Liver (tissue), 9 donors: Measurements from ENCODE around the gene TRPC4AP. TPM values are rescaled to one million over a fixed set of nuclear protein-coding genes. Genes with fewer than 3 reads are reported as not detected.

Source experiments
- DNase-seq: peaks from one replicate; pipeline ENCODE4 v3.0.0-alpha.2; 2017; ENCODE audit warnings: low spot score
- H3K27ac ChIP-seq, 2 donors: one replicate each; pipeline ENCODE4 v1.7.0; 2013; ENCODE audit warnings: inconsistent platforms in 2 of 2, low read length in 2 of 2, control low read depth in 1 of 2, low read depth in 1 of 2, mild to moderate bottlenecking in 1 of 2
- H3K27me3 ChIP-seq, 4 donors: one replicate each; pipeline versions ENCODE4 v1.6.1 to v1.7.0; 2013; ENCODE audit warnings: low read length in 3 of 4, inconsistent platforms in 1 of 4, mild to moderate bottlenecking in 1 of 4, moderate library complexity in 1 of 4; ENCODE audit not compliant: control insufficient read depth in 4 of 4, insufficient read depth in 4 of 4
- H3K36me3 ChIP-seq, 4 donors: one replicate each; pipeline versions ENCODE4 v1.6.1 to v1.7.0; 2013; ENCODE audit warnings: low read length in 3 of 4, mild to moderate bottlenecking in 3 of 4, low read depth in 1 of 4, moderate library complexity in 1 of 4; ENCODE audit not compliant: control insufficient read depth in 4 of 4, insufficient read depth in 3 of 4
- H3K4me1 ChIP-seq, 4 donors: one replicate each; pipeline versions ENCODE4 v1.6.1 to v1.7.0; 2013; ENCODE audit warnings: low read length in 3 of 4, mild to moderate bottlenecking in 3 of 4, moderate library complexity in 1 of 4; ENCODE audit not compliant: control insufficient read depth in 4 of 4, insufficient read depth in 4 of 4
- H3K4me3 ChIP-seq, 3 donors: one replicate each; pipeline versions ENCODE4 v1.6.1 to v1.7.0; 2013; ENCODE audit warnings: low read length in 3 of 3, control low read depth in 1 of 3, low read depth in 1 of 3, mild to moderate bottlenecking in 1 of 3
- H3K9ac ChIP-seq, 2 donors: one replicate each; pipeline ENCODE4 v1.7.0; 2013; ENCODE audit warnings: low read length in 2 of 2, mild to moderate bottlenecking in 2 of 2, moderate library complexity in 2 of 2, control low read depth in 1 of 2, low read depth in 1 of 2
- H3K9me3 ChIP-seq, 4 donors: one replicate each; pipeline versions ENCODE4 v1.6.1 to v1.7.0; 2013; ENCODE audit warnings: low read length in 3 of 4; ENCODE audit not compliant: control insufficient read depth in 4 of 4
- ATF3 ChIP-seq: IDR thresholded peaks from 2 replicates; pipeline ENCODE4 v1.6.1; 2016; ENCODE audit warnings: antibody characterized with exemption
- CTCF ChIP-seq: fragments of 150-350 bp; IDR thresholded peaks from 2 replicates; pipeline ENCODE4 v1.5.1; 2017; ENCODE audit warnings: improper control_type of control experiment, low read depth, low read length; ENCODE audit not compliant: missing input control
- EGR1 ChIP-seq, 2 donors: IDR thresholded peaks; 2 replicates each; pipeline ENCODE4 v1.6.1; 2016 to 2018; ENCODE audit warnings: antibody characterized with exemption in 2 of 2, low read depth in 2 of 2
- FOXA1 ChIP-seq: IDR thresholded peaks from 2 replicates; pipeline ENCODE4 v1.6.1; 2016; ENCODE audit warnings: antibody characterized with exemption
- FOXA2 ChIP-seq: IDR thresholded peaks from 2 replicates; pipeline ENCODE4 v1.6.1; 2016; ENCODE audit warnings: antibody characterized with exemption
- GABPA ChIP-seq, 2 donors: IDR thresholded peaks in 1 of 2; conservative IDR thresholded peaks in 1 of 2; 2 replicates each; pipeline ENCODE4 v1.6.1; 2016; ENCODE audit warnings: antibody characterized with exemption in 2 of 2, mild to moderate bottlenecking in 1 of 2, moderate library complexity in 1 of 2
- HNF4A ChIP-seq, 2 donors: conservative IDR thresholded peaks; 2 replicates each; pipeline ENCODE4 v1.6.1; 2016; ENCODE audit warnings: antibody characterized with exemption in 2 of 2, mild to moderate bottlenecking in 2 of 2
- HNF4G ChIP-seq: IDR thresholded peaks from 2 replicates; pipeline ENCODE4 v1.6.1; 2016; ENCODE audit warnings: antibody characterized with exemption
- JUND ChIP-seq, 2 donors: IDR thresholded peaks; 2 replicates each; pipeline ENCODE4 v1.6.1; 2016; ENCODE audit warnings: antibody characterized with exemption in 2 of 2
- MAX ChIP-seq: IDR thresholded peaks from 2 replicates; pipeline ENCODE4 v1.6.1; 2016; ENCODE audit warnings: antibody characterized with exemption
- NR2F2 ChIP-seq: IDR thresholded peaks from 2 replicates; pipeline ENCODE4 v1.6.1; 2016; ENCODE audit warnings: antibody characterized with exemption
- RAD21 ChIP-seq, 2 donors: IDR thresholded peaks; 2 replicates each; pipeline ENCODE4 v1.6.1; 2016; ENCODE audit warnings: antibody characterized with exemption in 2 of 2, mild to moderate bottlenecking in 2 of 2
- REST ChIP-seq: IDR thresholded peaks from 2 replicates; pipeline ENCODE4 v1.6.1; 2016; ENCODE audit warnings: antibody characterized with exemption, mild to moderate bottlenecking
- RXRA ChIP-seq, 2 donors: IDR thresholded peaks; 2 replicates each; pipeline ENCODE4 v1.6.1; 2017 to 2018; ENCODE audit warnings: antibody characterized with exemption in 2 of 2, mild to moderate bottlenecking in 1 of 2
- SP1 ChIP-seq: IDR thresholded peaks from 2 replicates; pipeline ENCODE4 v1.6.1; 2018; ENCODE audit warnings: antibody characterized with exemption, mild to moderate bottlenecking
- TAF1 ChIP-seq: conservative IDR thresholded peaks from 2 replicates; pipeline ENCODE4 v1.6.1; 2016; ENCODE audit warnings: antibody characterized with exemption, mild to moderate bottlenecking
- YY1 ChIP-seq: IDR thresholded peaks from 2 replicates; pipeline ENCODE4 v1.6.1; 2016; ENCODE audit warnings: antibody characterized with exemption, mild to moderate bottlenecking
- ZBTB33 ChIP-seq: IDR thresholded peaks from 2 replicates; pipeline ENCODE4 v1.6.1; 2016; ENCODE audit warnings: antibody characterized with exemption
- WGBS: extraction: QIAGEN DNeasy Blood & Tissue Kit; methylation state at CpG from one replicate; pipeline ENCODE4 v1.1.7; 2013; 5-methylcytosine and 5-hydroxymethylcytosine counted together
- polyA plus RNA-seq, 2 donors: library from polyadenylated mRNA; stranded (reverse) in 1 of 2; unstranded in 1 of 2; fragments of 200-250 nt in 1 of 2; fragments of >200 nt in 1 of 2; fragmentation: Nextera tagmentation in 1 of 2; extraction: Ambion mirVana in 1 of 2; gene quantifications; one replicate each; pipeline versions ENCODE4 v1.2.1 to v1.2.3, GENCODE V29; 2013 to 2015
- total RNA-seq, 2 donors: library from RNA; depleted of rRNA; stranded (reverse); fragments of >200 nt; gene quantifications; one replicate each; pipeline ENCODE4 v1.2.3, GENCODE V29; 2014
- donor health status: healthy.
- donor health status: healthy.
- donor health status: healthy.
- donor health status: healthy.
- donor health status: healthy.

Gene TRPC4AP
- total and polyA plus RNA-seq, 4 donors = 26.3 to 57.2 (median 33.8) TPM

GRCh38 chr20:34998331-34998950 is 94.2 kb downstream of the TRPC4AP start:
- 96% methylated on average over 28 of the region's 28 CpGs for WGBS
- TF ChIP-seq CTCF (no peak), MAX (no peak), JUND (IDR thresholded peaks at IDR 0.05) (no peak), YY1 (no peak), SP1 (no peak), REST (no peak), HNF4G (no peak), HNF4A (conservative IDR thresholded peaks at IDR 0.05) (no peak), ATF3 (no peak), ZBTB33 (no peak), FOXA1 (no peak), RXRA (IDR thresholded peaks at IDR 0.05) (no peak), FOXA2 (no peak), EGR1 (IDR thresholded peaks at IDR 0.05; ENCODE audit: low read depth in 2 of 2) (no peak), RAD21 (IDR thresholded peaks at IDR 0.05) (no peak), TAF1 (no peak), NR2F2 (no peak), GABPA (IDR thresholded peaks at IDR 0.05 in 1 of 2, conservative IDR thresholded peaks at IDR 0.05 in 1 of 2) (no peak)
- DNase-seq = no peak
- Histone ChIP-seq H3K9me3 (no peaks in the 10 kb centered on the region), H3K9ac (no peak overlapping the region), H3K27me3 (no peaks in the 10 kb centered on the region), H3K4me3 (no peak overlapping the region), H3K4me1 (peaks cover 2 to 39% (median 20%) of the 10 kb centered on the region in 4 donors), H3K36me3 (peaks cover 11 to 74% (median 18%) of the 10 kb centered on the region in 4 donors), H3K27ac (no peak overlapping the region)
